SK-N-SH treated with all-trans-retinoic acid at 6 μM for 48 hours (cell line): Measurements from ENCODE around the gene NOTCH3.

ENCODE experiments used
- ARNTL ChIP-seq: fragments of 450-650 bp; formaldehyde crosslinking; IDR thresholded peaks from 2 replicates; pipeline ENCODE4 v1.5.0; 2020; ENCODE audit warnings: low read depth, mild to moderate bottlenecking, moderate library complexity, borderline replicate concordance
- BACH2 ChIP-seq: fragments of 250-450 bp; sonication (Bioruptor Pico); IDR thresholded peaks from 2 replicates; pipeline ENCODE4 v1.9.0; 2021; ENCODE audit warnings: mild to moderate bottlenecking, borderline replicate concordance
- CSDC2 ChIP-seq: fragments of 250-450 bp; sonication (Bioruptor Pico); IDR thresholded peaks from 2 replicates; pipeline ENCODE4 v1.5.0; 2020; ENCODE audit warnings: mild to moderate bottlenecking, moderate library complexity
- PPARA ChIP-seq: fragments of 250-450 bp; sonication (Bioruptor Pico); IDR thresholded peaks from 2 replicates; pipeline ENCODE4 v1.5.0; 2020; ENCODE audit warnings: mild to moderate bottlenecking, borderline replicate concordance
- RARB ChIP-seq: fragments of 250-450 bp; sonication (Bioruptor Pico); IDR thresholded peaks from 2 replicates; pipeline ENCODE4 v1.8.0; 2021; ENCODE audit warnings: mild to moderate bottlenecking, moderate library complexity
- SNAI2 ChIP-seq: fragments of 250-450 bp; sonication (Bioruptor Pico); IDR thresholded peaks from 2 replicates; pipeline ENCODE4 v1.5.0; 2020; ENCODE audit warnings: mild to moderate bottlenecking, moderate library complexity
- TCF4 ChIP-seq: fragments of 250-450 bp; sonication (Bioruptor Pico); IDR thresholded peaks from 2 replicates; pipeline ENCODE4 v1.8.0; 2021; ENCODE audit warnings: mild to moderate bottlenecking, moderate library complexity, borderline replicate concordance
- ZNF565 ChIP-seq: fragments of 450-650 bp; formaldehyde crosslinking; conservative IDR thresholded peaks from 2 replicates; pipeline ENCODE4 v1.5.0; 2020; ENCODE audit warnings: low read depth, mild to moderate bottlenecking, moderate library complexity
- ZNF8 ChIP-seq: fragments of 450-650 bp; formaldehyde crosslinking; IDR thresholded peaks from 2 replicates; pipeline ENCODE4 v1.5.0; 2020; ENCODE audit warnings: mild to moderate bottlenecking, moderate library complexity
- TF ChIP-seq, protein P1 (sequence below): fragments of 250-450 bp; sonication (Bioruptor Pico); IDR thresholded peaks from 2 replicates; pipeline ENCODE4 v1.8.0; 2020; ENCODE audit warnings: mild to moderate bottlenecking, moderate library complexity, borderline replicate concordance
- TF ChIP-seq, protein P2 (sequence below): fragments of 250-450 bp; sonication (Bioruptor Pico); IDR thresholded peaks from 2 replicates; pipeline ENCODE4 v1.5.1; 2020; ENCODE audit warnings: low read depth, mild to moderate bottlenecking, moderate library complexity
- TF ChIP-seq, protein P3 (sequence below): fragments of 250-450 bp; sonication (Bioruptor Pico); IDR thresholded peaks from 2 replicates; pipeline ENCODE4 v1.5.1; 2021; ENCODE audit warnings: mild to moderate bottlenecking, moderate library complexity
- TF ChIP-seq, protein P4 (sequence below): fragments of 250-450 bp; sonication (Bioruptor Pico); IDR thresholded peaks from 2 replicates; pipeline ENCODE4 v1.8.0; 2021; ENCODE audit warnings: low read depth, mild to moderate bottlenecking, moderate library complexity, borderline replicate concordance
- TF ChIP-seq, protein P5 (sequence below): fragments of 250-450 bp; sonication (Bioruptor Pico); IDR thresholded peaks from 2 replicates; pipeline ENCODE4 v1.5.0; 2020; ENCODE audit warnings: mild to moderate bottlenecking, moderate library complexity

DNA sequence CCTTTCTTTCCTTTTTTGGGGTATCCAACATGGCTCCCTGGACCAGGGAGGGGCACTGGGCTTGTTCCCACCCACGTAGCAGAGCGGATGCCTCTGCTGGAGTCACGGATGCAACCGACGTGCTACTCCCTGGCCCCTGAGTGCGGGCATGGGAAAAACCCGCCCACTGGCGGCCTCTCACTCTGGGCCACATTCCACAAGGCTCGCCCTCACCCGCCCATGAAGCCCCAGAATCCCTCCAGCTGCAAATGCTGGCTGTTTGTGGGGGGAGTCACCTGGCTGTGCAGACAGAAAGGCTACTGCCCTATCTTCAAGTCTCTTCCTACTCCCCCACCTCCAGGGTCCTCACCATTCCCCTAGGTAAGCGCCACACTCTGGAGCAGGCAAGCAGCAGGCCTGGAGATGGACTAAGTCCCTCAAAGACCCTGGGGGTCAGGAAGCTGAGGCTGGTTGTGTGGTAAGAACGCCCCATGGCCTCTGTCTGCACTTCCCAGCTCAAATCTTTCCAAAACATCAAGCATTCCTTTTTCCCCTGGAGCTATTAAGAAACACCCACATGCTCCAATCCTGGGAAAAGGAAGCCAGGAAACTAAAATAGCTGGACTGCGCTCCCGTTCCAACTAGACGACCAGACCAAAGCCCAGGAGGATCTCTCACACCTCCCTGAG is 49.3 kb upstream of the NOTCH3 start:
- TF ChIP-seq ZNF8 (CRISPR knock-in tag) (no peak), CSDC2 (CRISPR knock-in tag) (no peak), PPARA (no peak), SNAI2 (CRISPR knock-in tag) (no peak), BACH2 (no peak), TCF4 (no peak), ARNTL (no peak), RARB (CRISPR knock-in tag) (no peak), ZNF565 (CRISPR knock-in tag) (no peak)
- TF ChIP-seq, protein P1, sequence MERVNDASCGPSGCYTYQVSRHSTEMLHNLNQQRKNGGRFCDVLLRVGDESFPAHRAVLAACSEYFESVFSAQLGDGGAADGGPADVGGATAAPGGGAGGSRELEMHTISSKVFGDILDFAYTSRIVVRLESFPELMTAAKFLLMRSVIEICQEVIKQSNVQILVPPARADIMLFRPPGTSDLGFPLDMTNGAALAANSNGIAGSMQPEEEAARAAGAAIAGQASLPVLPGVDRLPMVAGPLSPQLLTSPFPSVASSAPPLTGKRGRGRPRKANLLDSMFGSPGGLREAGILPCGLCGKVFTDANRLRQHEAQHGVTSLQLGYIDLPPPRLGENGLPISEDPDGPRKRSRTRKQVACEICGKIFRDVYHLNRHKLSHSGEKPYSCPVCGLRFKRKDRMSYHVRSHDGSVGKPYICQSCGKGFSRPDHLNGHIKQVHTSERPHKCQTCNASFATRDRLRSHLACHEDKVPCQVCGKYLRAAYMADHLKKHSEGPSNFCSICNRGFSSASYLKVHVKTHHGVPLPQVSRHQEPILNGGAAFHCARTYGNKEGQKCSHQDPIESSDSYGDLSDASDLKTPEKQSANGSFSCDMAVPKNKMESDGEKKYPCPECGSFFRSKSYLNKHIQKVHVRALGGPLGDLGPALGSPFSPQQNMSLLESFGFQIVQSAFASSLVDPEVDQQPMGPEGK (CRISPR knock-in tag) = no peak
- TF ChIP-seq, protein P2, sequence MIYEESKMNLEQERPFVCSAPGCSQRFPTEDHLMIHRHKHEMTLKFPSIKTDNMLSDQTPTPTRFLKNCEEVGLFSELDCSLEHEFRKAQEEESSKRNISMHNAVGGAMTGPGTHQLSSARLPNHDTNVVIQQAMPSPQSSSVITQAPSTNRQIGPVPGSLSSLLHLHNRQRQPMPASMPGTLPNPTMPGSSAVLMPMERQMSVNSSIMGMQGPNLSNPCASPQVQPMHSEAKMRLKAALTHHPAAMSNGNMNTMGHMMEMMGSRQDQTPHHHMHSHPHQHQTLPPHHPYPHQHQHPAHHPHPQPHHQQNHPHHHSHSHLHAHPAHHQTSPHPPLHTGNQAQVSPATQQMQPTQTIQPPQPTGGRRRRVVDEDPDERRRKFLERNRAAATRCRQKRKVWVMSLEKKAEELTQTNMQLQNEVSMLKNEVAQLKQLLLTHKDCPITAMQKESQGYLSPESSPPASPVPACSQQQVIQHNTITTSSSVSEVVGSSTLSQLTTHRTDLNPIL (CRISPR knock-in tag) = no peak
- TF ChIP-seq, protein P3, sequence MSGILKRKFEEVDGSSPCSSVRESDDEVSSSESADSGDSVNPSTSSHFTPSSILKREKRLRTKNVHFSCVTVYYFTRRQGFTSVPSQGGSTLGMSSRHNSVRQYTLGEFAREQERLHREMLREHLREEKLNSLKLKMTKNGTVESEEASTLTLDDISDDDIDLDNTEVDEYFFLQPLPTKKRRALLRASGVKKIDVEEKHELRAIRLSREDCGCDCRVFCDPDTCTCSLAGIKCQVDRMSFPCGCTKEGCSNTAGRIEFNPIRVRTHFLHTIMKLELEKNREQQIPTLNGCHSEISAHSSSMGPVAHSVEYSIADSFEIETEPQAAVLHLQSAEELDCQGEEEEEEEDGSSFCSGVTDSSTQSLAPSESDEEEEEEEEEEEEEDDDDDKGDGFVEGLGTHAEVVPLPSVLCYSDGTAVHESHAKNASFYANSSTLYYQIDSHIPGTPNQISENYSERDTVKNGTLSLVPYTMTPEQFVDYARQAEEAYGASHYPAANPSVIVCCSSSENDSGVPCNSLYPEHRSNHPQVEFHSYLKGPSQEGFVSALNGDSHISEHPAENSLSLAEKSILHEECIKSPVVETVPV = no peak
- TF ChIP-seq, protein P4, sequence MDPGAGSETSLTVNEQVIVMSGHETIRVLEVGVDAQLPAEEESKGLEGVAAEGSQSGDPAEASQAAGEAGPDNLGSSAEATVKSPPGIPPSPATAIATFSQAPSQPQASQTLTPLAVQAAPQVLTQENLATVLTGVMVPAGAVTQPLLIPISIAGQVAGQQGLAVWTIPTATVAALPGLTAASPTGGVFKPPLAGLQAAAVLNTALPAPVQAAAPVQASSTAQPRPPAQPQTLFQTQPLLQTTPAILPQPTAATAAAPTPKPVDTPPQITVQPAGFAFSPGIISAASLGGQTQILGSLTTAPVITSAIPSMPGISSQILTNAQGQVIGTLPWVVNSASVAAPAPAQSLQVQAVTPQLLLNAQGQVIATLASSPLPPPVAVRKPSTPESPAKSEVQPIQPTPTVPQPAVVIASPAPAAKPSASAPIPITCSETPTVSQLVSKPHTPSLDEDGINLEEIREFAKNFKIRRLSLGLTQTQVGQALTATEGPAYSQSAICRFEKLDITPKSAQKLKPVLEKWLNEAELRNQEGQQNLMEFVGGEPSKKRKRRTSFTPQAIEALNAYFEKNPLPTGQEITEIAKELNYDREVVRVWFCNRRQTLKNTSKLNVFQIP (CRISPR knock-in tag) = no peak
- TF ChIP-seq, protein P5, sequence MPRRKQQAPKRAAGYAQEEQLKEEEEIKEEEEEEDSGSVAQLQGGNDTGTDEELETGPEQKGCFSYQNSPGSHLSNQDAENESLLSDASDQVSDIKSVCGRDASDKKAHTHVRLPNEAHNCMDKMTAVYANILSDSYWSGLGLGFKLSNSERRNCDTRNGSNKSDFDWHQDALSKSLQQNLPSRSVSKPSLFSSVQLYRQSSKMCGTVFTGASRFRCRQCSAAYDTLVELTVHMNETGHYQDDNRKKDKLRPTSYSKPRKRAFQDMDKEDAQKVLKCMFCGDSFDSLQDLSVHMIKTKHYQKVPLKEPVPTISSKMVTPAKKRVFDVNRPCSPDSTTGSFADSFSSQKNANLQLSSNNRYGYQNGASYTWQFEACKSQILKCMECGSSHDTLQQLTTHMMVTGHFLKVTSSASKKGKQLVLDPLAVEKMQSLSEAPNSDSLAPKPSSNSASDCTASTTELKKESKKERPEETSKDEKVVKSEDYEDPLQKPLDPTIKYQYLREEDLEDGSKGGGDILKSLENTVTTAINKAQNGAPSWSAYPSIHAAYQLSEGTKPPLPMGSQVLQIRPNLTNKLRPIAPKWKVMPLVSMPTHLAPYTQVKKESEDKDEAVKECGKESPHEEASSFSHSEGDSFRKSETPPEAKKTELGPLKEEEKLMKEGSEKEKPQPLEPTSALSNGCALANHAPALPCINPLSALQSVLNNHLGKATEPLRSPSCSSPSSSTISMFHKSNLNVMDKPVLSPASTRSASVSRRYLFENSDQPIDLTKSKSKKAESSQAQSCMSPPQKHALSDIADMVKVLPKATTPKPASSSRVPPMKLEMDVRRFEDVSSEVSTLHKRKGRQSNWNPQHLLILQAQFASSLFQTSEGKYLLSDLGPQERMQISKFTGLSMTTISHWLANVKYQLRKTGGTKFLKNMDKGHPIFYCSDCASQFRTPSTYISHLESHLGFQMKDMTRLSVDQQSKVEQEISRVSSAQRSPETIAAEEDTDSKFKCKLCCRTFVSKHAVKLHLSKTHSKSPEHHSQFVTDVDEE (CRISPR knock-in tag) = no peak
